Stimulated activated CD4-positive, alpha-beta T cell treated with anti-CD3 and anti-CD28 coated beads, TNF-alpha, amount 100 ng/mL, for 1 hour (primary cell): ENCODE measurements around the gene PLCD3.

ENCODE experiments used
- DNase-seq, 3 donors: peaks; one replicate each; pipeline ENCODE4 v3.0.0-alpha.2; 2020; ENCODE audit warnings: low read depth in 3 of 3, low spot score in 1 of 3

PLCD3 gene

GRCh38 chr17:45117848-45118646 lies 14.3 kb downstream of the PLCD3 start:
- DNase-seq, result no peak

DNA sequence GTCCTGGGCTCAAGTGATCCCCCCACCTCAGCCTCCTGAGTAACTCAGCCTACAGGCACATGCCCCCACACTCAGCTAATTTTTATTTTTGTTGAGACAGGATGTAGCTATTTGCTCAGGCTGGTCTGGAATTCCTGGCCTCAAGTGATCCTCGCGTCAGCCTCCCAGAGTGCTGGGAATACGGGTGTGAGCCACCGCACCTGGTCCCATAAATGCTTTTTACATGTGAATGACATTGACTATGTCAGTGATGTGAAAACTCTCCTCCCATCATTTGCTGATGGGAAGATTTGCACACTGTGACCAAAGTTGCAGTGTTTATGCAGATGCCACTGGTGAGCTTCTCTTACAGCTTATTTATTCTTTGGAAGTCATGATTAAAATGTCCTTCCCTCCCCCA lies 15.0 kb downstream of the PLCD3 start:
- DNase-seq, result no peak

GRCh38 chr17:45116434-45117016 lies 15.8 kb downstream of the PLCD3 start:
- DNase-seq, result no peak

DNA sequence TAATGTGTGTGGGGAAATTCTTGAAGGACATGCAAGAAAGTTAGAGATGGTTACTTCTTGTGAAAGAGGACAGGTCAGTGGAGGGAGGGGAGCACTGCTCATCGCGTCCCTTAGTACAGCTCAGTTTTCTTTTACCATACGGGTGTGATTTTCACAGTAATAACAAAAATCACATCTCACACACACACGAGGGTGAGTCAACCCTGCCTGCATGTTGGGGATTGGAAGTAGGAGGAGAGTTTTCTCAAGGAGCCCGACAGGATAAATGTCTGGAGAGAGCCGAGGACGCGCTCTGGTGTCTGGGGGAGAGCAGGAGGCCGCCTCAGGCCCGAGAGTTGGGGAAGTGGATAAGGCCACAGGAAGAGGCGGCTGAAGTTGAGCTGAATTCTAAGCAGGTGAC lies 16.4 kb downstream of the PLCD3 start:
- no peak for DNase-seq

DNA sequence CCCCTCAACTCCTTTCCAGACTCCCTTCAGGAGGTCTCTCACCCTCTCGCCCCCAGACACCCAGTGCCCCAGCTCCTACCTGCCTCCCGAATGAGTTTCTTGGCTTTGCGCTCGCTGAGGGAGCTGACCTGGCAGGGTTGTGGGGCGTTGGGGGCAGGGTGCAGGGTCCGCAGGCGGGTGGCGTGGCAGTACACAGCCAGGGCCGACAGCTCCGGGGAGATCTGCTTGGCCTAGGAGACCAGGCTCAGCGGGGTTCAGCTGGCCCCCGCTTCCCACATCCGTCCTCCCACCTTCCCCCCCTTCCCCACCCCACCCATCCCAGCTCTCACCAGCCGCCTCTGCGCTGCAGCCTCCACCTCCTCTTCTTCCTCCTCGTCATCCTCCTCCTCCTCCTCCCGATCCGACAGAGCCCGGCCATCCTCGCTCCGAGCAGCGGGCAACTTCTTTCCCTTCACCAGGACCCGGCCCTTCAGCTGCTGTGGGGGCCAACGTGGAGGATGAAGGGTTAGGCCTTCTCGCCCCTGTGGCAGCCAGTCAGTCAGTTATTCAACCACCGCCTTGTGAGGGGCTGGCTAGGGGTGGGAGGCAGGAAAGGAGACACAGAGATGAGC lies 17.2 kb downstream of the PLCD3 start:
- DNase-seq, result no peak

GRCh38 chr17:45114117-45114932 lies 18.0 kb downstream of the PLCD3 start:
- DNase-seq, result no peak

GRCh38 chr17:45113424-45113754 lies 18.9 kb downstream of the PLCD3 start:
- no peak for DNase-seq

GRCh38 chr17:45112559-45113423 lies 19.5 kb downstream of the PLCD3 start:
- no peak for DNase-seq

DNA sequence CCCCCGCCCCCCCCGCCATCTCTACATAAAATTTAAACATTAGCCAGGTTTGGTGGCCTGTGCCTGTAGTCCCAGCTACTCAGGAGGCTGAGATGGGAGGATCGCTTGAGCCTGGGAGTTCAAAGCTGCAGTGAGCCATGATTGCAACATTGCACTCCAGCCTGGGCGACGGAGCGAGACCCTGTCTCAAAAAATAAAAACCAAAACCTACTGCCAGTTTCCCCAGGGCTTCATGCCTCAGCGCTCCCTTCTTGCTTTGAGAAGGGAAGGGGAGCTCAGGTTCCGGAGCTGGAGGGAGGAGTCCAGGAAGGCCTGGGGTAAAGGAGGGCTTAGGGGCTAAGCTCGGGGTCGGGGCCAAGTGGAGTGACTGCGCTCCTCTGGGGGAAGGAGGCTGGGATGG lies 20.5 kb downstream of the PLCD3 start:
- no peak for DNase-seq

DNA sequence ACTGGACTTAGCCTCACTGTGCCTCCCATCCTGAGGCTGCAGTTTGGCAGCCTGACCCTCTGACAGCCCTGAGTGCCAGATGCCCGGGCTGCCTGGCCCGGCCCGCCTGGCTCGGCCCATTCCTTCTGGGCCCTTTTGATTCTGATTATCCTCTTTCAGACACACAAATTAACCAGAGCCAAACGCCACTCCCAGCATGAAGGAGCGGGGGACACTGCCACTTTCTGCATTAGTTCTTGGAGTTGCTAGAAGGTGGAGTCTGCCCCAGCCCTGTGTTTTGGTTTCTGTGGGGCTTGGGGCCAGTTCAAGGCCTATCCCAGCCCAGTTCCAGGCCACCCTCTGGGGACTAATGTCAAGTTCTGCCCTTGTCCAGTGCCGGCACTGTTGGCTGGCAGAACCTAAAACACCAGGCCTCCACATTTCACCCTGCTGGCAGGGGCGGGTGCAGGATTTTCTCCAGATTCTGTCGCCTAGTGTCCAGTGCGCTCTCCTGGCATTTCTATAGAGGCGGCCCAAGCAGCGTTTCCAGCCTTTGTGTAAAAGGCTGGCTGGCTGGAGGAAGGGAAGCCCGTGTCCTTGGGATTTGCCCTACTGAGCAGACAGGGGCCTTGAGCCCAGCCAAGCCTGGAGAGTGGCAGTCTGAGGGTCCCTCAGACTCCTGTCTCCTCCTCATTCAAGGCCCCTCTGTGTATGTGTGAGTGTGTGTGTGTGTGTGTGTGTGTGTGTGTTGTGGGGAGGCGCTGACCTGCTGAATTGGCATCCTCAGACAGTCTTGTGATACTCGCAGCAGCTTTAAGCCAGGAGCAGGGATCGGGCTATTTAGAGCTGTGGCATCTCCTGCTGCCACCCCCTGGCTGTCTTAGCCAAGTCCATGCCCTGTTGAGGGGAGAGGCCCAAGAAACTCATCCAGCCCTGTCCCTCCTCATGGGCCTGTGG lies 21.4 kb downstream of the PLCD3 start:
- no peak for DNase-seq

DNA sequence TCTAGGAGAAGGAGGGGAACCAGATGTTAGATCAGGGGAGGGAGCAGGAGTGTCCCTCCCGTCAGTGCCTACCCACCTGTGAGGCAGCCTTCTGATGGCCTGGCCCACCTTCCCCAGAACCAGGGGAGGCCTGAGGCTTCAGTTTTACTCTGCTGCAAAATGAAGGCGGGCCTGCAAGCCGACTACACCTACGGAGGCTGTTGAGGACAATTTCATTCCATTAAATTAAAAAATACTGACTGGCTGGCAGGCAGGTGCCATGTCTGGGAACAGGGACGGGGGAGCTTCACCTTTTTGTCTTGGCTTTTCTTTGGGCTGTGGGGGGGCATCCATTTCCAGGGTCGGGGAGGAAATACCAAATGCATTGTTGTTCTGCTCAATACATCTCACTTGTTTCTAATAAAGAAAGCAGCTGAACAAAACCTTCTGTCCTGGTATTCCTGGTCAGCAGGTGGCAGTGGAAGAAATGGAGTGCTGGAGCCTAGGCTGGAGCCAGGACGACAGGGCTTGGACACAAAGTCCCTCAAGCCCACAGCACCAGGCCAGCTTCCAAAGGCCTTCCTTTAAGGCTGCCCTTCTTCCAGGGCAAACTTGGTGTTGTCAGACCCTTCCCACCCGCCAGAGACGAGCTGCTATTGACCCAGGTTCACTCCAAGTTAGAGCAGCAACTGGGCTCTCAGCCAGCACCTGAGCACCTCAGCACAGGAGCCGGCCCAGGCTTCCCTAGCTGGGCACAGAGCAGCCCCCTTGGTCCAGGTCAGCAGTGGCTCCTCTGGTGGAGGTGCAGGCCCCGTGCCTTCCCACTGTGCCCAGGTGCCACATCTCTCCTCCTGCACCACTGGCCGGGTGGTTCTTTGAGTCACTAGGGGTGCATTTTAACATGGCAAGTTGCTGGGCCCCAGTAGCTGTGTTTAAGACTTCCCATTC lies 23.5 kb downstream of the PLCD3 start:
- DNase-seq, result no peak

- DNase-seq, result no peak
Measured at GRCh38 chr17:45108051-45108450, 24.3 kb downstream of the PLCD3 start.

DNA sequence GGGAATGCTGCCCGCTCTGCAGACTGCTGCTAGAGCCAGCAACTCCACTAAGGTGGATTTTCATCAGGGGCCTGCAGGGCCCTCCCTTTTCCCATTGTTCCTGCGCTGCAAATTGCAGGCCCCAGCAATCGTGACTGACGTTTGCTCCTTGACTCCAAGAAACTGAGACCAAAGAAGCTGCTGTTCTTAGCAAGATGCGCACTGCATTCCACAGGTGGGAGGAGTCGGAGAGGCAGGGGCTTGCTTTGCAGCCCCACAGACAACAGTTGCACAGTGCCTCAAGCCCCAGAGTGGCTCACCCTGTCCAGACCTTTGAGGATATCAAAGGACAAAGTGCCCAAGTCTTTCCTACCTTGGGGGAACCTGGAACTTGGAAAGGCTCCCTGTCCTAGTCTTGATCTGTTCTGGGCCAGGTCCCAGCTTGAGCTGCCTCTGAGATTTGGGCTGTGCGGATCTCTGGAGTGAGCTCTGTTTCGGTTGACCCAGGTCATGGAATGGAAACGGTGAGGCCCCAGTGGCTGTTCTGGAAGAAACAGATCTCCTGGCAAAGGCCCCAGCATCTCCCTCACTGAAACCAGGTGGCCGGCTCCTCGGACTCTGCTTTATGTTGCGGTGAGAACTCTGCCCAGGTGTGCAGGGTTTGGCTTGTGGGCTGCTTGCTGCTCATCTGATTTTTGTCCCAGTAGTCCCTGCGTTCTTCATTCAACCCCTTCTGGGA lies 24.9 kb downstream of the PLCD3 start:
- no peak for DNase-seq

- no peak for DNase-seq
Measured at GRCh38 chr17:45106582-45106981, 25.7 kb downstream of the PLCD3 start.

GRCh38 chr17:45106096-45106495 lies 26.2 kb downstream of the PLCD3 start:
- no peak for DNase-seq

- DNase-seq, result no peak
Measured at GRCh38 chr17:45104907-45105624, 27.2 kb downstream of the PLCD3 start.

DNA sequence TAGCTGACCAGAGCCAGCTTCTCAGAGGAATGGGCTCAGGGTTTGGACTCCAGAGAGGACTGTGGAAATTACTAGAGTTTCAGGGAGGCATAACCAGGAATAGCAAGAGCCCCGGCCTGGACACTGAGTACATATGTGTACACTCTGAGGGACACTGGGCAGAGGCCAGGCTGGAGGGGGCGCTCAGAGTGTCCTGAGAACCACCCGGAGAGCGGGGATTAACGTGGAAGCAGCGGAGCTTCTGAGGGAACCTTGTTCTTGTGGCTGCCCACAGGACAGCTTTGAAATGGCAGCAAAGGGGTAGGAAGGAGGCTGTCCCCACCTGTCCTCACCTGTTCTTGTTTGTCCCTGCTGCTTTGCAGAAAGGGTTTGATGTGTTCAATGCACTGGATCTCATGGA lies 27.8 kb downstream of the PLCD3 start:
- DNase-seq, result no peak
